Measurements from ENCODE around the gene ADAP1.

The ADAP1 gene

DNA sequence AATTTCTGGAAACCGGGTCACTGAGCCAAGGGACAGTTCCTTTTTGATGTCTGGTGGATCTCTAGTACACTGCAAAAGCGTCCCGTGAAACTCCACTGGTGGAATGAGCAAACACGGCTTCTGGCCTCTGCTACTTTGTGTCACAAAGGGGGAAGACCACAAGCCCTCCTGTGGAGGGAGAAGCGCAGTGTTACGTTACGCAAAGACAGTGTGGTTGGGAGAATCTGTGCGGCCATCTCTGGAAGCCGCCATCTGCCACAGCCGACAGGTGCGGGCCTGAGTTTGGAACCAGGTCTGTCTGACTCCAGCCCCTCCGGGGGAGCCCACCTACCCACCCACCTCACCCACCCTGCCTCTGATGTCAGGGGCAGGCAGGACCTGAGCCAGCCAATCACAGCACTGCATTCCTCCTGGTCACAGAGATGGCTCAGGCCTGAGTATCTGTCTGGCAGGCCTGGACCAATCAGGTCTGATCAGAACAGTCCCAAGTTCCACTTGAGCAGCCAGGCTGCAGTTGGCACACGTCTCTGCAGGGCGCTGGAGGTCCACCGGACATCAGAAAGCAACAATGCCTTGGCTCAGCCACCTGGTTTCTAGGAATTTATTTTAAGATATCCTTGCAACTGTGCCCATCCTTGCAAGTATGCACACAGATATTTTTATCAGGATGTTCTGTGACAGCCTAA lies 25.5 kb upstream of the ADAP1 start:
- H3K4me2 ChIP-seq (ENCODE audit: low read length) = no peak overlapping the region
- TF ChIP-seq, protein P1, sequence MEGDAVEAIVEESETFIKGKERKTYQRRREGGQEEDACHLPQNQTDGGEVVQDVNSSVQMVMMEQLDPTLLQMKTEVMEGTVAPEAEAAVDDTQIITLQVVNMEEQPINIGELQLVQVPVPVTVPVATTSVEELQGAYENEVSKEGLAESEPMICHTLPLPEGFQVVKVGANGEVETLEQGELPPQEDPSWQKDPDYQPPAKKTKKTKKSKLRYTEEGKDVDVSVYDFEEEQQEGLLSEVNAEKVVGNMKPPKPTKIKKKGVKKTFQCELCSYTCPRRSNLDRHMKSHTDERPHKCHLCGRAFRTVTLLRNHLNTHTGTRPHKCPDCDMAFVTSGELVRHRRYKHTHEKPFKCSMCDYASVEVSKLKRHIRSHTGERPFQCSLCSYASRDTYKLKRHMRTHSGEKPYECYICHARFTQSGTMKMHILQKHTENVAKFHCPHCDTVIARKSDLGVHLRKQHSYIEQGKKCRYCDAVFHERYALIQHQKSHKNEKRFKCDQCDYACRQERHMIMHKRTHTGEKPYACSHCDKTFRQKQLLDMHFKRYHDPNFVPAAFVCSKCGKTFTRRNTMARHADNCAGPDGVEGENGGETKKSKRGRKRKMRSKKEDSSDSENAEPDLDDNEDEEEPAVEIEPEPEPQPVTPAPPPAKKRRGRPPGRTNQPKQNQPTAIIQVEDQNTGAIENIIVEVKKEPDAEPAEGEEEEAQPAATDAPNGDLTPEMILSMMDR (IDR thresholded peaks at IDR 0.05) = no peak
- H3K4me1 ChIP-seq = no peaks in the 10 kb centered on the region
- H3K4me3 ChIP-seq (ENCODE audit: low read depth, low read length) = no peak overlapping the region
- H3K9ac ChIP-seq = no peak overlapping the region
- H3K9me3 ChIP-seq (ENCODE audit: control insufficient read depth, low read length) = no peaks in the 10 kb centered on the region
- H3K36me3 ChIP-seq (ENCODE audit: control insufficient read depth, insufficient read depth, low read length) = no peaks in the 10 kb centered on the region
- H3K27ac ChIP-seq = no peak overlapping the region
- H3K27me3 ChIP-seq (ENCODE audit: control insufficient read depth, insufficient read depth, low read length) = no peaks in the 10 kb centered on the region
- H3K79me2 ChIP-seq = no peaks in the 10 kb centered on the region
- no peak overlapping the region for H2AFZ ChIP-seq

DNA sequence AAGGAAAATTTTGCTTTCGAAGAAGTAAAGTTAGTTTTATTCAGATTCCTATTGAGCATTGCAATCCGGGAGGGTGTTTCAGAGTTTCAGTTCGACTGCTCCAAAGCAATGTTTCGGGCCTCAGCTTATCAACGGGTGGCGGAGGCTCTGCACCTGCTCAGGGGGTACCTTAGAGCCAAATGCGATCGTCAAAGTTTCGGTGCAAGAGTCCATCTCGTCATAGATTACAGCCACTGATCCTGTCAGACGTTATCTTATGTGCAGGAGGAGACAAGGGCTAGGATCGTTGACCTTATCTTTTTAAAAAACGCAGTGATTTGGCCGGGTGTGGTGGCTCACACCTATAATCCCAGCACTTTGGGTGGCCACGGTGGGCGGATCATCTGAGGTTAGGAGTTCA lies 24.7 kb upstream of the ADAP1 start:
- Histone ChIP-seq H3K27me3 (ENCODE audit: control insufficient read depth, insufficient read depth, low read length) (no peaks in the 10 kb centered on the region), H2AFZ (no peak overlapping the region), H3K36me3 (ENCODE audit: control insufficient read depth, insufficient read depth, low read length) (no peaks in the 10 kb centered on the region), H3K9me3 (ENCODE audit: control insufficient read depth, low read length) (no peaks in the 10 kb centered on the region), H3K9ac (no peak overlapping the region), H3K4me3 (ENCODE audit: low read depth, low read length) (no peak overlapping the region), H3K4me1 (no peaks in the 10 kb centered on the region), H3K27ac (no peak overlapping the region), H3K79me2 (no peaks in the 10 kb centered on the region), H3K4me2 (ENCODE audit: low read length) (no peak overlapping the region)
- TF ChIP-seq, protein P1 (IDR thresholded peaks at IDR 0.05) = no peak

DNA sequence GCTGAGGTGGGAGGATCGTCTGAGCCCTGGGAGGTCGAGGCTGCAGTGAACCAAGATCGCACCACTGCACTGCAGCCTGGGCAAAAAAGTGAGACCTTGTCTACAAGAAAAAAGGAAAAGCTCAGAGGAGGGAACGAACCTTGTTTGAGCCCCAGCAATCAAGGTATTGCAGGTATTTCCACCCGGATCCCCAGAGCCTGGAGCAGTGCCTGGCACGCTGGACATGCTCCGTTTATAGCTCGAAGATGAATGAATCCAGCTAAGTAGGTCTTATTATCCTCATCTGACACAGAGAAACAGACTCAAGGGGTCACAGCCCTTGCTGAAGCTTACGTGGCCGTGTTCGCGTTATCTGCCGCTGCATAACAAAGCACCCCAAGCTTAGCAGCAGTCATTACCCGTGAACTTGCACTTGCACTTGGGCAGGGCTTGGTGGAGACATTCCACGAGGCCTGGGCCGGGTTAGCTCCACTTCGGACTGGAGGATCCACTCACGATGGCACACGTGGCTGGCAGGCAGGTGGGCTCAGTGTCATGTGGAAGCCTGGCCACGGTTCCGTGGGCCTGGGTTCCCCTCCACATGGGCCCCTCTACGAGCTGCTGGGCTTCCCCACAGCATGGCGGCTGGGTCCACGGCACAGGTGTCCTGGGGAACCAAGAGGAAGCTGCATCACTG lies 24.1 kb upstream of the ADAP1 start:
- TF ChIP-seq, protein P1 (IDR thresholded peaks at IDR 0.05) = no peak
- Histone ChIP-seq H3K27me3 (ENCODE audit: control insufficient read depth, insufficient read depth, low read length) (no peaks in the 10 kb centered on the region), H3K4me1 (peaks cover 3% of the 10 kb centered on the region), H3K27ac (no peak overlapping the region), H2AFZ (no peak overlapping the region), H3K36me3 (ENCODE audit: control insufficient read depth, insufficient read depth, low read length) (no peaks in the 10 kb centered on the region), H3K4me2 (ENCODE audit: low read length) (no peak overlapping the region), H3K9me3 (ENCODE audit: control insufficient read depth, low read length) (no peaks in the 10 kb centered on the region), H3K9ac (no peak overlapping the region), H3K79me2 (no peaks in the 10 kb centered on the region), H3K4me3 (ENCODE audit: low read depth, low read length) (no peak overlapping the region)

DNA sequence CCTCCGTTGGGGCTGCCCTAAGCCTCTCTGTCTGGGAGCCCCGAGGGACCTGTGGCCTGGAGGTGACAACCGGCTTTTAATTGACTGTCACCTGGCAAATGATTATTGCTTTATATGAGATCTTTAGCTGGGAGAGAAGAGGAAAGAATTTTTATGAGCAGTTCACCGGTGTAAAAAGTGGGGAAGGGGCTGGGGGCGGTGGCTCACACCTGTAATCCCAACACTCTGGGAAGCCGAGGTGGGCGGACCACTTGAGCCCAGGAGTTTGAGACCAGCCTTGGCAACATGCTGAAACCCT lies 23.5 kb upstream of the ADAP1 start:
- Histone ChIP-seq H3K27me3 (ENCODE audit: control insufficient read depth, insufficient read depth, low read length) (no peaks in the 10 kb centered on the region), H3K27ac (no peak overlapping the region), H3K9ac (no peak overlapping the region), H3K4me1 (peaks cover 9% of the 10 kb centered on the region), H3K79me2 (no peaks in the 10 kb centered on the region), H3K9me3 (ENCODE audit: control insufficient read depth, low read length) (no peaks in the 10 kb centered on the region), H3K4me2 (ENCODE audit: low read length) (no peak overlapping the region), H3K4me3 (ENCODE audit: low read depth, low read length) (no peak overlapping the region), H3K36me3 (ENCODE audit: control insufficient read depth, insufficient read depth, low read length) (no peaks in the 10 kb centered on the region), H2AFZ (no peak overlapping the region)
- TF ChIP-seq, protein P1 (IDR thresholded peaks at IDR 0.05) = no peak

All from parathyroid adenoma (tissue), 2 donors.